HG03521 (cell line): ENCODE data around the gene TRPV2.
"Not testable (repeated sequence)": the region's sequence is repeated elsewhere in the genome, so short reads cannot be mapped to it uniquely, and the experiment has no call there.

ENCODE experiments used
- ATAC-seq: cut with Tn5 transposase; IDR thresholded peaks from one replicate; pipeline ENCODE4 v1.9.1; 2021; ENCODE audit warnings: mild to moderate bottlenecking, moderate library complexity; ENCODE audit not compliant: unreplicated experiment

TRPV2 gene, protein sequence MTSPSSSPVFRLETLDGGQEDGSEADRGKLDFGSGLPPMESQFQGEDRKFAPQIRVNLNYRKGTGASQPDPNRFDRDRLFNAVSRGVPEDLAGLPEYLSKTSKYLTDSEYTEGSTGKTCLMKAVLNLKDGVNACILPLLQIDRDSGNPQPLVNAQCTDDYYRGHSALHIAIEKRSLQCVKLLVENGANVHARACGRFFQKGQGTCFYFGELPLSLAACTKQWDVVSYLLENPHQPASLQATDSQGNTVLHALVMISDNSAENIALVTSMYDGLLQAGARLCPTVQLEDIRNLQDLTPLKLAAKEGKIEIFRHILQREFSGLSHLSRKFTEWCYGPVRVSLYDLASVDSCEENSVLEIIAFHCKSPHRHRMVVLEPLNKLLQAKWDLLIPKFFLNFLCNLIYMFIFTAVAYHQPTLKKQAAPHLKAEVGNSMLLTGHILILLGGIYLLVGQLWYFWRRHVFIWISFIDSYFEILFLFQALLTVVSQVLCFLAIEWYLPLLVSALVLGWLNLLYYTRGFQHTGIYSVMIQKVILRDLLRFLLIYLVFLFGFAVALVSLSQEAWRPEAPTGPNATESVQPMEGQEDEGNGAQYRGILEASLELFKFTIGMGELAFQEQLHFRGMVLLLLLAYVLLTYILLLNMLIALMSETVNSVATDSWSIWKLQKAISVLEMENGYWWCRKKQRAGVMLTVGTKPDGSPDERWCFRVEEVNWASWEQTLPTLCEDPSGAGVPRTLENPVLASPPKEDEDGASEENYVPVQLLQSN

GRCh38 chr17:16415031-16415924 lies at the start of gene TRPV2:
TSS of gene TRPV2 (plus strand) at chr17:16415571. CDS start at chr17:16417669, 2,098 bp downstream.
- ATAC-seq, result peak; percentile 47

DNA sequence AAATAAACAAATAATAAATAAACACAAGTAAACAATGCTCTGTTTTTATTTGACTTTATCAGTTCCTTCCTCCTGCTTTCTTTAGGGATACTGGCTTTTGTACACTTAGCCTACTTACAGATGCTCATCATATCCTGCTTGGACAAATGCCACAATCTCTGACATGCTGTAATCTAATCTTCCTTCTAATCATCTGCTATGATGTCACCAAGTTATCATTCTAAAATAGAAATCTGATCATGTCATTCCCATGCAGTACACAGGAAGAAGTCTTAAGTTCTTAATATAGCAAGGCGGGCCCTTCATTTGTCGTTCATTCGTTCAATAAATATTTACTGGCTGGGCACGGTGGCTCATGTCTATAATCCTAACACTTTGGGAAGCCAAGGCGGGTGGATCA lies 43.6 kb upstream of the TRPV2 start:
- ATAC-seq, result no peak

DNA sequence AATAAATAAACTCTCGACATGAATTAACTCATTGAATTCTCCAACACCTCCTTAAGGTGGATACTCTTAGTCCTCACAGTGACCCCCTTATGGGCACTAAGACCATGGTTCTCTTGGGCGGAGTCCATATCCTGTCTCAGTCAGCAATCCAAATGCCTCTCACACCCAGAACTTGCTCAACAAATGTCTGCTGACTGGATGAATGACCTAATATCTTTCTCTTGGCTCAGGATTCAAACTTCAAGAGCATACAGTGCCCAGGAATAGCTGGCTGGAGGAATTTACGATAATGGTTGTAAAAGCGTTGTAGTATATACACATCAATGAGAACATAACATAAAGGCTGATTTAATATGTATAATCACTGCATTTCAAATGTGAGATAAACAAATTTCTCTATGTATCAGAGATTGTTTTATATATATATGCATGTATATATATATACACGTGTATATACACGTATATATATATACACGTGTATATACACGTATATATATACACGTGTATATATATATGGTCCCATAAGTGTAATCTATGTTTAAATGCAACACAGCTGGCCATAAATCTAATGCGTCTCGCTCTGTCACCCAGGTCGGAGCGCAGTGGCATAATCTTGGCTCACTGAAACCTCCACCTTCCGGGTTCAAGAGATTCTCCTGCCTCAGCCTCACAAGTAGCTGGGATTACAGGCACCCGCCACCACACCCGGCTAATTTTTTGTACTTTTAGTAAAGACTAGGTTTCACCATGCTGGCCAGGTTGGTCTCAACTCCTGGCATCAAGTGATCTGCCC lies 41.0 kb upstream of the TRPV2 start:
- ATAC-seq, result no peak

DNA sequence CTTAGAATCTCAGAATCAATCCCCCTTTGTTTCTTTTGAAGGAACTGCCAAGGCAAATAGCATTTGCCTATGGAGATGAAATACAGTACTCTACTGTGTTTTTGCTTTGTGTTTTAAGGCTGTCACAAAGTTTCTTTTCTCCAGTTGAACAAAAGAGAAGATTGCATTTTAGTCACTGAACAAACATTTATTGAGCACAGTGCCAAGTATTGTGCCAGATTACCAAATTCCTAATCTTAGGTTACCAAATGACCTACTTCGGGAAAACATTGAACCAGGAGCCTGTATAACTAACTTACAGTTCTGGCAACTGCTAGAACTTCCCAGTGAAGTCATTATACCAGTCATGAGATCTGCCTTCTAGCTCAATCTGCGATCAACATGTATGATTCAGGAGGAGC lies 37.4 kb upstream of the TRPV2 start:
- ATAC-seq, result no peak

DNA sequence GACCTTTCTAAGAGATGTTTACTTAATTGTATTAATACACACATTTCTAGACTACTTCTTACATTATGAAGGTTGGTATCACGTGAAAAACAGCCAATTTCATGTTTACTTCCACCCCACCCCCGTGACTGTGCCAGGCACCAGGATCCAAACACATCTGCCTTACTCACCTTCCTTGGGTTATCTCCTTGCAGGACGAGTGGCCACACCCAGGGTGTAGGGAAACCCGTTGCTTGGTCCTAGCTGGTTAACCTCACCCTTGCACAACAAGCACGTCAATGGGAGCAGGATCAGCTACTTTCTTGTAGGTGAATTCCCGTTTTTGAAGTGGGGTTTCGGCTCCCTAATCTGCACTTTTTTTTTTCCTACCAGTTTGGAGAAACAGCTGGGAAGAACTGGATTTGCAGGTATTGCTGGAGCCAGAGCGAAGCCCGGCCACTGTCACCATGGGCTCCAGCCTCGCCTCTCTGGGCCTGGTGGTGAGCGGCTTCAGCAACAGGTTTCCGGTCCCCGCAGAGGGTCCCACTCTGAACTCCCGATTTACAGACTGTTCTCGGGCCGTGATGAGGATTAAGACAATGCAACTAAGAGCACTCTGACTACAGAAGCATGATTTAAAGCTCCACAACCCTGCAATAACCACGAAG lies 36.6 kb upstream of the TRPV2 start:
- ATAC-seq, result no peak

- ATAC-seq, result no peak
Measured at GRCh38 chr17:16379654-16380053, 35.7 kb upstream of the TRPV2 start.

DNA sequence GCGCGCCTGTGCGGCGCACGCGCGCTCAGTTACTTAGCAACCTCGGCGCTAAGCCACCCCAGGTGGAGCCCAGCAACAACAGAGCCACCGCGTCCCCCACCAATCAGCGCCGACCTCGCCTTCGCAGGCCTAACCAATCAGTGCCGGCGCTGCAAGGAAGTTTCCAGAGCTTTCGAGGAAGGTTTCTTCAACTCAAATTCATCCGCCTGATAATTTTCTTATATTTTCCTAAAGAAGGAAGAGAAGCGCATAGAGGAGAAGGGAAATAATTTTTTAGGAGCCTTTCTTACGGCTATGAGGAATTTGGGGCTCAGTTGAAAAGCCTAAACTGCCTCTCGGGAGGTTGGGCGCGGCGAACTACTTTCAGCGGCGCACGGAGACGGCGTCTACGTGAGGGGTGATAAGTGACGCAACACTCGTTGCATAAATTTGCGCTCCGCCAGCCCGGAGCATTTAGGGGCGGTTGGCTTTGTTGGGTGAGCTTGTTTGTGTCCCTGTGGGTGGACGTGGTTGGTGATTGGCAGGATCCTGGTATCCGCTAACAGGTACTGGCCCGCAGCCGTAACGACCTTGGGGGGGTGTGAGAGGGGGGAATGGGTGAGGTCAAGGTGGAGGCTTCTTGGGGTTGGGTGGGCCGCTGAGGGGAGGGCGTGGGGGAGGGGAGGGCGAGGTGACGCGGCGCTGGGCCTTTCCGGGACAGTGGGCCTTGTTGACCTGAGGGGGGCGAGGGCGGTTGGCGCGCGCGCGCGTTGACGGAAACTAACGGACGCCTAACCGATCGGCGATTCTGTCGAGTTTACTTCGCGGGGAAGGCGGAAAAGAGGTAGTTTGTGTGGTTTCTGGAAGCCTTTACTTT lies 34.5 kb upstream of the TRPV2 start, which contains the start of gene UBB:
Gene UBB (plus strand): TSS at position 452 of the 856 bp plus-strand sequence. CDS start 817 bp downstream, outside the sequence.
- ATAC-seq, result peak; percentile 89

DNA sequence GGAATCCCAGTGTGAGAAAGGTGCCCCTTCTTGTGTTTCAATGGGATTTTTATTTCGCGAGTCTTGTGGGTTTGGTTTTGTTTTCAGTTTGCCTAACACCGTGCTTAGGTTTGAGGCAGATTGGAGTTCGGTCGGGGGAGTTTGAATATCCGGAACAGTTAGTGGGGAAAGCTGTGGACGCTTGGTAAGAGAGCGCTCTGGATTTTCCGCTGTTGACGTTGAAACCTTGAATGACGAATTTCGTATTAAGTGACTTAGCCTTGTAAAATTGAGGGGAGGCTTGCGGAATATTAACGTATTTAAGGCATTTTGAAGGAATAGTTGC lies 33.9 kb upstream of the TRPV2 start:
- ATAC-seq, result no peak

DNA sequence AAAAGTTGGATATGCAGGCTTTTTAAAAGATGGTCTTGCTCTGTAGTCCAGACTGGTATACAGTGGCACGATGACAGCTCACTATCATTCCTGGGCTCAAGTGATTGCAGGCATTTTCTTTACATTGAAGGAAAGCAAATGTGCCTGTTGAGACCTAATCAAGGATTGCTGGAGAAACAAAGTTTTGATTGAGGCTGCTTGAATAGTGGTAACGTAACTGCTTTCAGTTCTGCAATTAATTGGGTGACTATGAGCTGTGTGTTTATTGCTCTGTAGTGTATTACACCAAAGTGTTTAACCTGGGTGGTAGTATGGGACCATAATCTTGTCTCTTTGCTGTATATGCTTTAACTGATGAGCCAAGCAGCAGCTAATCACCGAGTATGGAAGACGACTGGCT lies 32.2 kb upstream of the TRPV2 start:
- no peak for ATAC-seq

DNA sequence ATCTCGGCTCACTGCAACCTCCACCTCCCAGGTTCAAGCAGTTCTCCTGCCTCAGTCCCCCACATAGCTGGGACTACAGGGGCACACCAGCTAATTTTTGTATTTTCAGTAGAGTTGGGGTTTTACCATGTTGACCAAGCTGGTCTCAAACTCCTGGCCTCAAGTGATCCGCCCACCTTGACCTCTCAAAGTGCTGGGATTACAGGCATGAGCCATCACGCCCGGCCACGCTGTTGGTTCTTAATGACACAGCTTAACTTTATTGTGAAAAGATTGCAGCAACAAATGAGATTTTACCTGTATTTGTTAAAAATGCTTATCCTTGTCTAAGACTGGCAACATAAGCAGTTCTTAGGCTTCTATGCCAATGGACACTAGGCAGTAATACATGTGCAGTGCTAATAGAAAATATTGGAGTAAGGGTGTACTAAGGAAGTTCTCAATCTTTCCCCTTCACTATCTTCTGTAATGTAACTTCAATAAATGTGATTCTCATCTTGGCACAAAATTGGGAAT lies 31.5 kb upstream of the TRPV2 start:
- ATAC-seq, result no peak

DNA sequence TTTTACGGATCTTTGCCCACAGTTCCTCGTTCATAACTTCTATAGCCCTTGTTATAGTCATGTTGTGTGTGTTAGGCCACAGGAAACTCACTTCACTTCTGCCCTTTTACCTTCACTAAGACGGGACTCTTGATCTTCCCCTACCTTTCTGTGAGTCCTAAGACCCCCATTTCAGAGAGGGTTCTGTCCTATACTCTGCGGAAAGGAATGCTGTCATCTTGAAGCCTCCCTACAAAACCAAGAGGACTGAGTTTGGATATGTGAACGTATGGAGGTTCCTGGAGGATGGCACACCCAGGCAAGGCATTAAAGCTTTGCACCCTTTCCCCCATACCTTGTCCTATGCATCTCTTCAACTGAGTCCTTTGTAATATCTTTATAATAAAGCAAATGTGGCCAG lies 30.8 kb upstream of the TRPV2 start:
- ATAC-seq, result no peak

- ATAC-seq, result not testable (repeated sequence)
Measured at GRCh38 chr17:16386126-16386507, 29.3 kb upstream of the TRPV2 start.

- no peak for ATAC-seq
Measured at GRCh38 chr17:16391451-16391850, 23.9 kb upstream of the TRPV2 start.

DNA sequence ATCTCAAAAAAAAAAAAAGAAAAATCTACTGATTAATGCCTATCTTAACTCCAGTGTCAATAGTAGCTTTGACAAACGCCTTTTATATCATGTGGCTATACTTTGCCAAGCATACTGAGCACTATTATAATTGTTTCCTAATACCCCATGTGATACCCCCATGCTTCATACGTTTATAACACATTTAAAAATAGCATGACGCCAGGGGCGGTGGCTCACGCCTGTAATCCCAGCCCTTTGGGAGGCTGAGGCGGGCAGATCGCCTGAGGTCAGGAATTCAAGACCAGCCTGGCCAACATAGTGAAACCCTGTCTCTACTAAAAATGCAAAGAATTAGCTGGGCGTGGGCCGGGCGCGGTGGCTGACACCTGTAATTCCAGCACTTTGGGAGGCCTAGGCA lies 22.9 kb upstream of the TRPV2 start:
- ATAC-seq, result not testable (repeated sequence)

- ATAC-seq, result not testable (repeated sequence)
Measured at GRCh38 chr17:16395887-16396286, 19.5 kb upstream of the TRPV2 start.

DNA sequence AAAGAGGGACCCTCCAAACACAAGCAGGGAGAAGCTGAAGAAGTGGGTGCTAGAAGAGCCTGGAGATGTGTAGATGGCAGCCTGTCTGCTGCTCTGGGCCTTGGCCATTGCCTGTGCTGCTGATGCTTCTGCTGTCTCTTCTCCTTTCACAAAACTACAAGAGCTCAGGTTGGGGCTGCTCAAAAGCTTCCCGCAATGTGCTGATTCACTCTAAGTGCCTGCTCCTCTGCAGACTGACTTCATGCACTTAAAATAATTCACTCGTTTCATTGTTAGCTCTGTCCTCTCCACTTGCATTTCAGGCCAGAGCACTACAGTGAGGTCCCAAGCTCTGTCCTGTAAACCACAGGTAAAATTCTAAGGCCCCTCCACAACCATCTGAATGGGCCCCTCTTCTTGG lies 18.7 kb upstream of the TRPV2 start:
- not testable (repeated sequence) for ATAC-seq

- no peak for ATAC-seq
Measured at GRCh38 chr17:16398270-16399267, 16.8 kb upstream of the TRPV2 start.
